NCI-H2107 treated with DMSO at 0.1 percent for 48 hours (cell line): ENCODE measurements around the gene PTPN1.

Experiments
- DNase-seq: peaks from one replicate; lab custom pipeline; 2025; ENCODE audit not compliant: unreplicated experiment; lab: John Stamatoyannopoulos, UW

Gene PTPN1

DNA sequence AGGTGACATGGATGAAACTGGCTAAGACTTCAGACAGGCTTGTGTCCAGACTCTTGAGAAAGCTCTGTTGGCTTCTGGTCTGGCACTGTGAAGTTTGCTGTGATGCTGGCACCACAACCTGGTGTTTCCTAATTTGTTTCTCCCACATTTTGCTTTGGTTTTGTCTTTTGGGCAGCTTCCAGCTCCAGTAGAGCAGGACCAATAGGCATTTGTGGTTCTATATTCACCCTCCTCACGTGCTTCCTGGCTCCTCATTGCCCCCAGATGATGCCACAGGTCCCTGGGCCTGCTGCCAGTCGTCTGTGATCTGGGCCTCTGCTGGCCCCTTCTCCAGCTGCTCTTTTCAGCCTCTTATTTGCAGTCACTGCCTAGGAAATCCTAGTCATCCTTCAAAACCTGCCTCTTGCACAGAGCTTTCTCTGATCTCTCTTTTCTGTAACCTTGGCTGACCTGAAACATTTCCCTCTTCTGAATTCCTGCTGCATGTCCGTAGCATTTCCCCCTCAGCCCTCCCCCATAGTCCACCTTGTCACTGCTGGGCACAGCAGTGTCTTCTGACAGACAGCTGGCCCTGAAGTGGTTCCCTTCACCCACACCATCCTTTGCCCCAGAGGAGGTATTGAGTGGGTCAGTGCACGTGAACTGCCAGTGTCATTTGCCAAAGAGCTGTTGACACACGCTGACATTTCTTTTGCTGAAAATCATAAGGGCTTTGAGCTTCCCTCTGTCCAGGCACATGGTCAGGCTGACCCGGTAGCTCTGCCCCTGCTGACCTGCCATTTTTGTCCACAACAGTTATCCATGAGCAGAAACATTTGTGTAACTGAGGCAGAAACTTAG lies 63.0 kb downstream of the PTPN1 start:
- DNase-seq, result peak; percentile 25

DNA sequence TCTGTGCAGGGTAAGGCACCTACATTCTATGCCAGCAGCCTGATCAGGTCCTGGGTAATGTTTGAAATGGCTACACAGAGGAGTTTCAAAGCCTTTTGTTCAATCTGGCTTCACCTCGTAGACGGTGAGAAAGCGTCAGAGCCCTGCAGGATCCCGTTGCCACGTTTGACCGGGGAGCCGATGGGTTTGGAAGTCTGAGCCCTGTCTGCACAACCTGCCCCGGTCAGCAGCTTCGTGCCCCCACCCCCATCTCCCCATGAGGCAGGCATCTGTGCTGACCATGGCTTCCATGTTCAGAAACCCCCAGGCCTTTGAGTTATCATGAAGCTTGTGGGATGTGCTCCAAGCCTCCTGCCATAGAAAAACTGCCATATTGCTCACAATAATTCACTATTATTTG lies 63.9 kb downstream of the PTPN1 start:
- DNase-seq, result no peak

DNA sequence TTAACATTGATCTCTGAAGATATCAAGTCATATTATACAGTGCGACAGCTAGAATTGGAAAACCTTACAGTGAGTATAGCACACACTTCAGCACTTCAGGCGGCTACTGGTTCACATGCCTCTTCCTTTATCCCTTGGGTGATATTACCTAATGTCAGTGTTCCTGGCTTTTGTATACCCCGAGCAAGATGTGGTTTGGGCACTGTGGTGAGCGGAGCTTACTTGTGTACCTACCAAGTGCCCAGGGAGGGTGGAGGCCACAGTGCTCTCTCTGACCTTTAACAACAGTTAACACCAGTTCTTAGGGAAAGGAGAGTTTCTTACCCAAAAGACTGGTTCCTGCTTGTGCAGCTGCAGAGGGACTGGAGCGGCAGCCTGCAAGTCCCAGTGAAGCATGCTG lies 64.4 kb downstream of the PTPN1 start:
- no peak for DNase-seq

DNA sequence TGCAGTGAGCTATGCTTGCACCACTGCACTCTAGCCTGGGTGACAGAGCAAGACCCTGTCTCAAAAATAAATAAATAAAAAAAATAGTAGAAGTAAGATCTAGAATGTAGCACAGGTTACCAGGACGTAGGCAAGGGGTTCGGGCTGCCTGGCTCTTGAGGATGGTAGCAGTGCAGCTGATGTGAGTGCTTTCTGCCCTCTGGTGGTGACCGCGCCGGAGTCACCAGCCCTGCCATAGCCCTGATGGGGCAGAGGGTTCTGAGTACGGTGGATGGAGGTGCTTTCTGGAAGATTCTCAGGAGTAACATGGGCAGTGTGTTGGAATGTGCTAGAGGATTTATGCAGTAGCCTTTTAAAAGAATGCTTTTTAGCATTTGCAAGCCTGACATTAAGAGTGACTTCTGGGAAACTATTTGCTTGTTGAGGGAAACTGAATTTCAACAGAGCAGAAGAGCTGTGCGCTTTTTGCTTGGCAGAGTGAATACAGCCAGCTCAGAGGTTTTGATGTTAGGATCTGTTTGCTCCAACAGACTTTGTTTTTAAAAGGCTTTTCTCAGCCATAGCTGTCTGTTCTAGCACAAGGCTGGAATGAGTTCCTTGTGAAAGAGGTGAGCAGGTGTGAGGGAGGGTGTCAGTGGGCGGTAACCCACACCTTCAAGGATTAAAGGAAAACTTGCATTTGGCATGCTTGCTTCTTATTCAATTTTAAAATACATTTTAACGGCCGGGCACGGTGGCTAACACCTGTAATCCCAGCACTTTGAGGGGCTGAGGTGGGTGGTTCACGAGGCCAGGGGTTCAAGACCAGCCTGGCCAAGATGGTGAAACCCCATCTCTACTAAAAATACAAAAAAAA lies 65.9 kb downstream of the PTPN1 start:
- DNase-seq, result peak; percentile 41

DNA sequence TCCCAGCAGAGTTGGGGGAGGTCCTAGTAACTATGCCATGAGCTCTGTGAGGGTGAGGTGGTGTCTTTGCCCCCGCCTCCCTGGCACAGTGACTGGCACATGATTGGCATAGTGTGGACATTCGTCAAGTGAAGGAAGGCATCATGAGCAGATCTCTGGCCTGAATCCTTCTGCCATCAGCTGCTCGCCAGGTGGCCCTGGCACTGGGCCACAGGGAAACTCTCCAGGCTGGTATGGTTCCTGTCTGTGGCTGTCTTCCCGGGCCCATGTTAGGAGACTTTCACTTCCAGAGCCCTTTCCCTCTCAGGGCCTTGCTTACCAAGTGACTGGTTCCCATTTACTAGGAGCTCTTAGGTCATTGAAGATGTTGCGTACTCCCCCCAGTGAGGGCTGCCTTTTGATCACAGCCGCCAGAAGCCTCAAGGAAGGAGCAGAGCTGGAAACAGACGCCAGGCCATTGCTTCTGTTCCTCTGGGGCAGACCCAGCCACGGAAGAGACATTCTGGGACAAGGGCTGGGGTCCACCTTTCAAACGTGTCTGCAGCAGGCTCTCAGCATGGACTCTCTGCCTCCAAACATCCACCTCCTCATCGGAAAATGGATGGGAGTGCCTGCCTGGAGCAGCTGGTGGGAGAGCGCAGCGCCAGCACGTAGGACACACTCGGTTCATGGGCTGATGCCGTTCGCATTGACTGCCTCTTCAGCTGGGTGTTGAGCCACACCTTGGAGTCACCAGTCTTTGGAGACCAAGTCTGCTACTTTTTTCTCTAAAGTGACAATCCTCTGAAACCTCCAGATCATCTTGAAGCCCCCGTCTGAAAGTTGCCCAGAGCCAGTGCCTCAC lies 67.2 kb downstream of the PTPN1 start:
- no peak for DNase-seq

DNA sequence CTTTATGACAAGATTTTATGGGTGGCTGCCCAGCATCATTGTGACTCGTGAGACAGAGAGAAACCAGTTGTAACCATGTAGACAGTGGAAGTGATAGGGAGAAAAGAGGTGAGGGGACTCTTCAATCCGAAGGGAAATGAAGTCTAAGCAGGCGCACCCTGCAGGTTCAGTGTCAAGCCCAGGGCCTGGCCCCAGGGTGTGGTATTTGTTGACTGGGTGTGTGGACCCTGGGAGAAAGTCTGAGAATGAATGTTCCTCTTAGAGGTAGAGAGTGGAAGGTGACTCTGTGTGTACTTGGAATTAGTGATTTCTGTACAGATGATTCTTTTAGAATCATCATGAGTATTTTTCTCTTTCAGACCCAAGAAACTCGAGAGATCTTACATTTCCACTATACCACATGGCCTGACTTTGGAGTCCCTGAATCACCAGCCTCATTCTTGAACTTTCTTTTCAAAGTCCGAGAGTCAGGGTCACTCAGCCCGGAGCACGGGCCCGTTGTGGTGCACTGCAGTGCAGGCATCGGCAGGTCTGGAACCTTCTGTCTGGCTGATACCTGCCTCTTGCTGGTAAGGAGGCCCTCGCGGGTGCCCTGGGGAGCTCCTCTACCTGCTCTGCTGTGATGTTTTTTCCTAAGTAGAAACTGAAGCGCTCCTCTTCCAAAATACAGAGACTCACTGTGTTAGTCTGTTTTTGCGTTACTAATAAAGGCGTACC lies 68.0 kb downstream of the PTPN1 start:
- DNase-seq, result no peak

DNA sequence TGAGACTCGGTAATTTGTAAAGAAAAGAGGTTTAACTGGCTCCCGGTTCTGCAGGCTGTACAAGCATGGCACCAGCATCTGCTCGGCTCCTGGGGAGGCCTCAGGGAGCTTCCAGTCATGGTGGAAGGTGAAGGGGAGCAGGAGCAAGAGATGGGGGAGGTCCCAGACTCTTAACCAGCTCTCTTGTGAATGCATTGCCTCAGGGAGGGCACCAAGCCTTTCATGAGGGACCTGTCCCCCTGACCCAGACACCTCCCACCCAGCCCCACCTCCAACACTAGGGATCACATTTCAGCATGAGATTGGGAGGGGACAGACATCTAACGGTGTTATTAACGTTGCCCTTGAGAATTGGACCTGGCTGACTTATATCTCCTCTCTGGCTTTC lies 68.6 kb downstream of the PTPN1 start:
- DNase-seq, result no peak

DNA sequence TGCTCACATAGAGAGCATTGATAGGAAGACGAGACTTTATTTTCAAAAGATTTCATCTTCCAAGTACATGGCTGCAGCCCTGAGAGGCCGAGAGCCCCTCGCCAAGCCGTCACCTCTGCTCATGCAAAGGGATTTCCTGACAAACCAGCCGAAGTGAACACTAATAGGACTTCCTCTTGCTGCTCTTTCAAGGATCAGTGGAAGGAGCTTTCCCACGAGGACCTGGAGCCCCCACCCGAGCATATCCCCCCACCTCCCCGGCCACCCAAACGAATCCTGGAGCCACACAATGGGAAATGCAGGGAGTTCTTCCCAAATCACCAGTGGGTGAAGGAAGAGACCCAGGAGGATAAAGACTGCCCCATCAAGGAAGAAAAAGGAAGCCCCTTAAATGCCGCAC lies 69.3 kb downstream of the PTPN1 start:
- DNase-seq, result no peak

DNA sequence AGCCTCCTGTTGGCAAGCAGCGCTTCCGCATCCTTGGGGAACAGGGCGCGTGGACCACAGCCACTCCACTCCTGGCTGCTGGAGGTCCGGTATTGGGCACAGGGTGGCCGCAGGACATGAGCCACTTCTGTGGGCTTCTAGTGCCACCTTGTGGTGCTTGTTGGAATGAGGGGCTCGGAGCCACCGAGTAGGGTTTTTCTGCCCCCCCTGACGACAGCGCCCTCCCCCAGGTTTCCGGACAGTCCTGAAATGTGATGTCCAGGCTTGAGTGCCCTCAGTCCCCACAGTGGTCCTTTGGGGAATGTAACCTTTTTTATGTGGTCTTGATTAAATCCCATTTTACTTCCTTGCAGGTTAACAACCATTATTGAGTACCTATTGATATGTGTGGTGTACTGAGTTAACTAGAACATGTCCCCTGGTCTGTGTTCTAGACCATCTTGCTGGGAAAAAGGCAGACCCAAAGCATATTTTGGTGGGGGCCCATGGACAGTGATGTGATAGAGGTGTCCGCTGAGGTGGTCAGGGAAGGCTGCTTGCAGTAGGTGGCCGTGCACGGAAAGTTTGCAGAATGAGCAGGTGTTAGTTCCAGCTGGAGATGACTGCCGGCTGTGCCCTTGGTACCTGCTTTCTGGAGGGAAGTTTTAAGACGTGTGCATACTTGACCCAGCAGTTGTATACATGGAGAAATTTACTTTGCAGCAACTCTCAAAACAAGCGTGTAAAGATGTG lies 70.0 kb downstream of the PTPN1 start:
- DNase-seq, result no peak

DNA sequence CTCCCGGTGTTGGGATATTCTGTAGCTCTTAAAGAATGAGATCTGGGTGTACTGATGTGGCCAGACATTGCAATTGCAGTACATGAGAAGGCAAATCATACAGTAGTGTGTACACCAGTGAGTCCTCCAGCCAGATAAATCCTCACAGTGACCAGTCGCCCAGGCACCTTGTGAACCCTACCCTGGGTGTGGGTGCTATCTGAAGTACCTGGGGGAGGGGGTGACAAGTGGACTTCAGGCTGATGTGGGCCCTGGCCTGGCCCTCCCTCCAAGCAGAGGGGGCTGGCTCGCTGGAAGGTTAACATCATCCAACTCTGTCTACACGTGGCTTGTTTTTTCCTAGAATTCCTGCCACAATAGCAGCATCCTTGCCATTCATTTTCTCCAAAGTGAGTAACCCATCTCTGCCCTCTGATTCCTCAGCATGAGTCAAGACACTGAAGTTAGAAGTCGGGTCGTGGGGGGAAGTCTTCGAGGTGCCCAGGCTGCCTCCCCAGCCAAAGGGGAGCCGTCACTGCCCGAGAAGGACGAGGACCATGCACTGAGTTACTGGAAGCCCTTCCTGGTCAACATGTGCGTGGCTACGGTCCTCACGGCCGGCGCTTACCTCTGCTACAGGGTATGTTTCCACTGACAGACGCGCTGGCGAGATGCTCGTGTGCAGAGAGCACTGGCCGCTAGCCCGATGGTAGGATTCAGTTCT lies 70.8 kb downstream of the PTPN1 start:
- DNase-seq, result no peak

DNA sequence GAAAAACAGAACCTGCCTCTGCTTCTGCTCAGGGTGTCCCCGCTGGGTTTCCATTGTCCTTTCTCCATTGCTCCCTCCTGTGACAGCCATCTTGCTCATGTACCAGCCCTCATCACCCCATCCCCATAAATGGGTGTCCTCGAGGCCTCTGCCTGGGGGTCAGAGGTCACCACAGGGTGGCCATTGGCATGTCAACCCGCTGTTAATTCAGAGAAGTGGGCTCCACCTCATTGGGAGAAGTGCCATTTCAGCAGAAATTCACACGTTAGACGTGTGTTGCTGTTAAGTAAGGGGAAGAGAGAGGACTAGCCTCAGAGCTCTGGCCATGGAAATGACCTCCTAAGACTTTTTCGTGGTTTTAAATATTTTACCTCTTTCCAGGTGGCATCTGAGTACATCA lies 71.9 kb downstream of the PTPN1 start:
- DNase-seq, result no peak

DNA sequence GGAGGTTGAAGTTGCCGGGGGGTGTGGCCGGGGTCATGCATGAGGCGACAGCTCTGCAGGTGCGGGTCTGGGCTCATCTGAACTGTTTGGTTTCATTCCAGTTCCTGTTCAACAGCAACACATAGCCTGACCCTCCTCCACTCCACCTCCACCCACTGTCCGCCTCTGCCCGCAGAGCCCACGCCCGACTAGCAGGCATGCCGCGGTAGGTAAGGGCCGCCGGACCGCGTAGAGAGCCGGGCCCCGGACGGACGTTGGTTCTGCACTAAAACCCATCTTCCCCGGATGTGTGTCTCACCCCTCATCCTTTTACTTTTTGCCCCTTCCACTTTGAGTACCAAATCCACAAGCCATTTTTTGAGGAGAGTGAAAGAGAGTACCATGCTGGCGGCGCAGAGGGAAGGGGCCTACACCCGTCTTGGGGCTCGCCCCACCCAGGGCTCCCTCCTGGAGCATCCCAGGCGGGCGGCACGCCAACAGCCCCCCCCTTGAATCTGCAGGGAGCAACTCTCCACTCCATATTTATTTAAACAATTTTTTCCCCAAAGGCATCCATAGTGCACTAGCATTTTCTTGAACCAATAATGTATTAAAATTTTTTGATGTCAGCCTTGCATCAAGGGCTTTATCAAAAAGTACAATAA lies 72.5 kb downstream of the PTPN1 start:
- no peak for DNase-seq

DNA sequence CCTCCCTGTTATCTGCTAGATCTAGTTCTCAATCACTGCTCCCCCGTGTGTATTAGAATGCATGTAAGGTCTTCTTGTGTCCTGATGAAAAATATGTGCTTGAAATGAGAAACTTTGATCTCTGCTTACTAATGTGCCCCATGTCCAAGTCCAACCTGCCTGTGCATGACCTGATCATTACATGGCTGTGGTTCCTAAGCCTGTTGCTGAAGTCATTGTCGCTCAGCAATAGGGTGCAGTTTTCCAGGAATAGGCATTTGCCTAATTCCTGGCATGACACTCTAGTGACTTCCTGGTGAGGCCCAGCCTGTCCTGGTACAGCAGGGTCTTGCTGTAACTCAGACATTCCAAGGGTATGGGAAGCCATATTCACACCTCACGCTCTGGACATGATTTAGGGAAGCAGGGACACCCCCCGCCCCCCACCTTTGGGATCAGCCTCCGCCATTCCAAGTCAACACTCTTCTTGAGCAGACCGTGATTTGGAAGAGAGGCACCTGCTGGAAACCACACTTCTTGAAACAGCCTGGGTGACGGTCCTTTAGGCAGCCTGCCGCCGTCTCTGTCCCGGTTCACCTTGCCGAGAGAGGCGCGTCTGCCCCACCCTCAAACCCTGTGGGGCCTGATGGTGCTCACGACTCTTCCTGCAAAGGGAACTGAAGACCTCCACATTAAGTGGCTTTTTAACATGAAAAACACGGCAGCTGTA lies 73.4 kb downstream of the PTPN1 start:
- DNase-seq, result no peak

DNA sequence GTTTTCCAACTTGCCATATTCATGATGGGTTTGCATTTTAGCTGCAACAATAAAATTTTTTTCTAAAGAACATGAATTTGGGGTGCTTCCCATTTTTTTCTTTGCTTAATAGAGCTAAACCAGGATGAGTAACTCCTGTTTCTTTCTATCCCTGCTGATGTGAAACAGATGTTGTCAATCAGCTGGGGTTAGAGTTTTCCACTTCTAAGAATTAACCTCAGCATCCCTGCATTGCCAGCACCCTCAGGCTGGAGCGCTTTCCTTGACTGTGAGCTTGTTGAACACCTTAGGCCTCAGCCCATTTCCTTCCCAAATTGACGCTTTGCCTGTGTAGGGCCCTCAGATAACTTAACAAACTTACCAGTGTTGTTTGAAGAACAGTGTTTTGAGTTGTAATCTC lies 74.5 kb downstream of the PTPN1 start:
- DNase-seq, result no peak

DNA sequence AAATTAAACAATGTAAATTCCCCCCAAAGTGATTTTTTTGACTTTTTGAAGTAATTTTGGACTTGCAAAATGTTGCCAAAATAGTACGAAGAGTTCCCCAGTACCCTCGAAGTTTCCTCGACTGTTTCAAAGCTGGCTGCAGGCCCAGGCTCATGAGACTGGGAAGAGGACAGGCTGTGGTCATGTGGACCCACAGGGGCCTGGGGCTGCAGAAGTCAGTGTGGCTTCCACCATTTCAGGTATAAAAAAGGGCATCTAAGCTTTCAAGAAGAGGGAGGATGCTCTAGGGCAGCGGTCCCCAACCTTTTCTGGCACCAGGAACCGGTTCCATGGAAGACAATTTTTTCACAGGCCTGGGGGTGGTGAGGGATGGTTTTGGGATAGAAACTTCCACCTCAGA lies 75.0 kb downstream of the PTPN1 start:
- no peak for DNase-seq

DNA sequence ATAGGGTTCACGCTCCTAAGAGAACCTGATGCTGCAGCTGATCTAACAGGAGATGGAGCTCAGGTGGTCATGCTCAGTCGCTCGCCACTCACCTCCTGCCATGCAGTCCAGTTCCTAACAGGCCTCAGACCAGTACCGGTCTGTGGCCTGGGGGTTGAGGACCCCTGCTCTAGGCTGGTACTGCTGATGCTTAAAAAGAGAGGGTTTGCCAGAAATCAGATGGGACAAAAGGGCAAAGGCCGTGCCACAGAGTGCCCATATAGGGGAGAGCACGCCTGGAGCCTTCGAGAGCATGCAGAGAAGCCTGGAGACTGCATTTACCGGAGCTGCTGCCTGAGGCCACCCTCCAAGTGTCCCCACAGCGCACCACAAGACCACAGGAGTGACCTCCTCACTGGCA lies 75.5 kb downstream of the PTPN1 start:
- DNase-seq, result peak; percentile 63

DNA sequence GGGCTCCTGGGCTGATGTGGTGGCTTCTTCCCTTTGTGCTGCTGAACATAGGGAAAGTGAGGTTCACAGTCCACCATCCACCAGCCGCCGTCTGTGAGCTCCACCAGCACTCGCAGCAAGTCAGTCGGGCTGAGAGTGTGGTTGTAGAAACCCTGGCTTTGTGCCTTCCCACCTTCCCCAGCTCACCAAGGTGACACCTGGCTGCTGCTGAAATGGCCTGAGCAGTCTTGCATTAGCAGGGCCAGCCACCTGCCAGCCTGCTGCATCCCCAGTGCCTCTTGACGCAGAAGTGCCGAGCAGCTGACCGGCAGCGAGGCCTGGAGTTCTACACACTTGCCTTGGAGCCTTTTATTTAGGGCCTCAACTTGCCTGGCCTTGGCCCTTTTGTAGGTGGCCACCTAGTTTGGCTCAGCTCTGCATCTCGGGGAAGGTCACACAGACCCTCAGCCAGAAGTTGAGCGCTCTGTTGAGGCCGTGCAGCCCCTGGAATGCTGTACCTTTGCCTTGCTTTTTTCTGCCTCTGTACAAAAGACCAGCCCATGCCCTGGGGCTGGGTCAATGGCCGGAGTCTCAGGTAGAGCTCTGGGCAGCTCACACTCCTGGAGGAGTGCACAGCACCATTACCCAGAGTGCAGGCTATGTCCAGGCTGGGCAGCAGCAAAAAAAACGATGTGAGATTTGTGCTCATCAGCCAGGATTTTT lies 76.5 kb downstream of the PTPN1 start:
- peak; percentile 47 for DNase-seq
